ENCODE measurements around the gene INVS. TPM values are rescaled to one million over a fixed set of nuclear protein-coding genes. Genes with fewer than 3 reads are reported as not detected.

Gene INVS
- total RNA-seq, 2 experiments from 2014 or later = 30.7 to 36.7 TPM

DNA sequence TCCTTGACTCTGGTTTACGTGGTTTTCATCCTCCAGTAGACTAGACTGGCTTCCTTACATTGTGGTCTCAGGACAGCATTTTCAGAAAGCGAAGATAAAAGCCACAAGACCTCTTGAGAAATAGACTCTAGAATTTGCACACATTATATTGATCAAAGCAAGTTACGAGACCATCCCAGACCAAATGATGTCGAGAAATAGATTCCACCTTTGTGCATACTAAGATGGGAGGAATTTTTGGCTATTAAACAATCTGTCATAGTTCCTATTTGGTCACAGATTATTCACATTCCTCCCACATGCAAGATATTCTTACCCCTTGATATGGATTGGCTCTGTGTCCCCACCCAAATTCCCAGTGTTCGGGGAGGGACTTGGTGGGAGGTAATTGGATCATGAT is 188.1 kb downstream of the INVS start:
- ChIA-PET CTCF (ENCODE audit: unreplicated experiment) (no interaction called here), POLR2A (no interaction called here)
- H3K27ac ChIP-seq (ENCODE audit: low read depth, low read length, poor library complexity, severe bottlenecking) = no peak overlapping the region
- no peaks in the 10 kb centered on the region for H3K9me2 ChIP-seq (ENCODE audit: insufficient read depth, low read length)
- no TSS peak for BruUV-seq (replicated peaks)
- no peak overlapping the region for H3K4me3 ChIP-seq (ENCODE audit: low read depth, low read length, poor library complexity, severe bottlenecking)
- H3K36me3 ChIP-seq (ENCODE audit: insufficient read depth, low read length) = peaks cover 82% of the 10 kb centered on the region
- H3K79me2 ChIP-seq (ENCODE audit: insufficient read depth, low read depth, low read length) = no peaks in the 10 kb centered on the region
- intact Hi-C loops (cut with micrococcal nuclease; ENCODE audit: unreplicated experiment) = no loop called here
- TF ChIP-seq EZH2phosphoT487 (IDR thresholded peaks at IDR 0.05; ENCODE audit: borderline replicate concordance, low read depth, low read length) (no peak), CTCF (conservative IDR thresholded peaks at IDR 0.05; ENCODE audit: low read length) (no peak)
- H4K20me1 ChIP-seq (ENCODE audit: insufficient read depth, low read length) = no peaks in the 10 kb centered on the region
- no peak overlapping the region for H2AFZ ChIP-seq (ENCODE audit: low read length)
- no peak for DNase-seq (ENCODE audit: low spot score)
- H3K9me3 ChIP-seq (ENCODE audit: low read length) = peaks cover 11% of the 10 kb centered on the region; the same call in 1 of the 2 replicates
- H3K4me2 ChIP-seq (ENCODE audit: low read length) = no peak overlapping the region
- H3K4me1 ChIP-seq (ENCODE audit: insufficient read depth, low read length, poor library complexity, severe bottlenecking) = no peaks in the 10 kb centered on the region

- Histone ChIP-seq H4K20me1 (ENCODE audit: insufficient read depth, low read length) (no peaks in the 10 kb centered on the region), H3K27ac (ENCODE audit: low read depth, low read length, poor library complexity, severe bottlenecking) (no peak overlapping the region), H3K4me2 (ENCODE audit: low read length) (no peak overlapping the region), H3K9me3 (ENCODE audit: low read length) (peaks cover under 1% of the 10 kb centered on the region; the same call in 1 of the 2 replicates), H3K4me3 (ENCODE audit: low read depth, low read length, poor library complexity, severe bottlenecking) (no peak overlapping the region), H2AFZ (ENCODE audit: low read length) (no peak overlapping the region), H3K9me2 (ENCODE audit: insufficient read depth, low read length) (no peaks in the 10 kb centered on the region), H3K79me2 (ENCODE audit: insufficient read depth, low read depth, low read length) (no peaks in the 10 kb centered on the region), H3K4me1 (ENCODE audit: insufficient read depth, low read length, poor library complexity, severe bottlenecking) (no peaks in the 10 kb centered on the region), H3K36me3 (ENCODE audit: insufficient read depth, low read length) (peaks cover 91% of the 10 kb centered on the region)
- TF ChIP-seq EZH2phosphoT487 (IDR thresholded peaks at IDR 0.05; ENCODE audit: borderline replicate concordance, low read depth, low read length) (no peak), CTCF (conservative IDR thresholded peaks at IDR 0.05; ENCODE audit: low read length) (no peak)
- DNase-seq (ENCODE audit: low spot score) = no peak
- POLR2A ChIA-PET = interaction anchor here (0.7 kb wide), 1 partner anchor 14 kb away, joined by 4 read pairs; no protein-coding TSS in a partner anchor
- CTCF ChIA-PET (ENCODE audit: unreplicated experiment) = no interaction called here
- intact Hi-C loops (cut with micrococcal nuclease; ENCODE audit: unreplicated experiment) = no loop called here
- no TSS peak for BruUV-seq (replicated peaks)
Measured at GRCh38 chr9:100290714-100291113, 191.7 kb downstream of the INVS start.

GRCh38 chr9:100292414-100292813 is 193.4 kb downstream of the INVS start:
- Histone ChIP-seq H3K4me3 (ENCODE audit: low read depth, low read length, poor library complexity, severe bottlenecking) (no peak overlapping the region), H4K20me1 (ENCODE audit: insufficient read depth, low read length) (no peaks in the 10 kb centered on the region), H2AFZ (ENCODE audit: low read length) (no peak overlapping the region), H3K9me2 (ENCODE audit: insufficient read depth, low read length) (no peaks in the 10 kb centered on the region), H3K27ac (ENCODE audit: low read depth, low read length, poor library complexity, severe bottlenecking) (no peak overlapping the region), H3K4me1 (ENCODE audit: insufficient read depth, low read length, poor library complexity, severe bottlenecking) (no peaks in the 10 kb centered on the region), H3K4me2 (ENCODE audit: low read length) (no peak overlapping the region), H3K9me3 (ENCODE audit: low read length) (no peaks in the 10 kb centered on the region), H3K36me3 (ENCODE audit: insufficient read depth, low read length) (peaks cover 90% of the 10 kb centered on the region), H3K79me2 (ENCODE audit: insufficient read depth, low read depth, low read length) (no peaks in the 10 kb centered on the region)
- no peak for TF ChIP-seq CTCF (conservative IDR thresholded peaks at IDR 0.05; ENCODE audit: low read length)
- no peak for TF ChIP-seq EZH2phosphoT487 (IDR thresholded peaks at IDR 0.05; ENCODE audit: borderline replicate concordance, low read depth, low read length)
- ChIA-PET CTCF (ENCODE audit: unreplicated experiment) (no interaction called here), POLR2A (interaction anchor here (1.0 to 1.4 kb wide), 2 partner anchors 15 to 29 kb away, joined by 3 to 4 read pairs; no protein-coding TSS in a partner anchor)
- BruUV-seq (replicated peaks) = no TSS peak
- intact Hi-C loops (cut with micrococcal nuclease; ENCODE audit: unreplicated experiment) = no loop called here
- no peak for DNase-seq (ENCODE audit: low spot score)

Data from OCI-LY7 (cell line).